OCI-LY1 (cell line): ENCODE results near the gene PITPNM3.

Experiments
- H2AFZ ChIP-seq: fragments of 200-600 bp; sonication (generic), shearing (Covaris generic); 2 replicates; pipeline ENCODE4 v1.6.0; 2014; ENCODE audit warnings: antibody characterized with exemption, mild to moderate bottlenecking, low read length
- H3F3A ChIP-seq: fragments of 200-600 bp; sonication (generic), shearing (Covaris generic); 2 replicates; pipeline ENCODE4 v1.6.0; 2014; ENCODE audit warnings: mild to moderate bottlenecking, antibody characterized with exemption, low read length, moderate library complexity; ENCODE audit not compliant: insufficient read depth
- H3K27ac ChIP-seq: fragments of 200-600 bp; sonication (generic); 2 replicates; pipeline ENCODE4 v1.5.1; 2014; ENCODE audit warnings: low read length, mixed run types, mild to moderate bottlenecking, low read depth; ENCODE audit not compliant: poor library complexity, severe bottlenecking
- H3K27me3 ChIP-seq: fragments of 200-600 bp; sonication (generic); 2 replicates; pipeline ENCODE4 v1.6.0; 2014; ENCODE audit warnings: antibody characterized with exemption, mild to moderate bottlenecking, low read length, moderate library complexity; ENCODE audit not compliant: insufficient read depth
- H3K36me3 ChIP-seq: fragments of 200-600 bp; sonication (generic); 2 replicates; pipeline ENCODE4 v1.6.1; 2014; ENCODE audit warnings: mild to moderate bottlenecking, antibody characterized with exemption, low read length, moderate library complexity, mixed read lengths; ENCODE audit not compliant: insufficient read depth
- H3K4me1 ChIP-seq: fragments of 200-600 bp; sonication (generic); 2 replicates; pipeline ENCODE4 v1.5.1; 2014; ENCODE audit warnings: mild to moderate bottlenecking, low read length, moderate library complexity; ENCODE audit not compliant: insufficient read depth, severe bottlenecking
- H3K4me2 ChIP-seq: fragments of 200-600 bp; sonication (generic), shearing (Covaris generic); 2 replicates; pipeline ENCODE4 v1.6.1; 2014; ENCODE audit warnings: low read length
- H3K4me3 ChIP-seq: fragments of 200-600 bp; sonication (generic); 2 replicates; pipeline ENCODE4 v1.5.1; 2014; ENCODE audit warnings: low read length, low read depth, mild to moderate bottlenecking, mixed read lengths; ENCODE audit not compliant: poor library complexity, severe bottlenecking
- H3K79me2 ChIP-seq: fragments of 200-600 bp; shearing (Covaris generic); 2 replicates; pipeline ENCODE4 v1.6.1; 2016; ENCODE audit warnings: mixed run types, low read length, mixed read lengths; ENCODE audit not compliant: insufficient read depth
- H3K9ac ChIP-seq: fragments of 200-600 bp; sonication (generic), shearing (Covaris generic); 2 replicates; pipeline ENCODE4 v1.6.1; 2014; ENCODE audit warnings: mild to moderate bottlenecking, low read length, mixed read lengths
- H3K9me2 ChIP-seq: fragments of 200-600 bp; sonication (generic), shearing (Covaris generic); 2 replicates; pipeline ENCODE4 v1.6.1; 2014; ENCODE audit warnings: low read depth, mild to moderate bottlenecking, low read length, mixed read lengths
- H3K9me3 ChIP-seq: fragments of 200-600 bp; shearing (Covaris generic); 2 replicates; pipeline ENCODE4 v1.6.1; 2014; ENCODE audit warnings: low read length, mixed read lengths
- H4K20me1 ChIP-seq: fragments of 200-600 bp; sonication (generic), shearing (Covaris generic); 2 replicates; pipeline ENCODE4 v1.6.0; 2016; ENCODE audit warnings: mild to moderate bottlenecking, low read length; ENCODE audit not compliant: insufficient read depth
- EZH2 ChIP-seq: fragments of 200-600 bp; sonication (generic), shearing (Covaris generic); IDR thresholded peaks from 2 replicates; pipeline ENCODE4 v1.8.0; 2017; ENCODE audit warnings: borderline replicate concordance, mixed run types, mild to moderate bottlenecking, antibody characterized with exemption, low read length, moderate library complexity, mixed read lengths
- TF ChIP-seq, protein P1 (sequence below): fragments of 200-600 bp; sonication (generic), shearing (Covaris generic); IDR thresholded peaks from 2 replicates; pipeline ENCODE4 v1.5.1; 2017; ENCODE audit warnings: mild to moderate bottlenecking, antibody characterized with exemption, low read length, moderate library complexity, mixed read lengths

PITPNM3 gene

DNA sequence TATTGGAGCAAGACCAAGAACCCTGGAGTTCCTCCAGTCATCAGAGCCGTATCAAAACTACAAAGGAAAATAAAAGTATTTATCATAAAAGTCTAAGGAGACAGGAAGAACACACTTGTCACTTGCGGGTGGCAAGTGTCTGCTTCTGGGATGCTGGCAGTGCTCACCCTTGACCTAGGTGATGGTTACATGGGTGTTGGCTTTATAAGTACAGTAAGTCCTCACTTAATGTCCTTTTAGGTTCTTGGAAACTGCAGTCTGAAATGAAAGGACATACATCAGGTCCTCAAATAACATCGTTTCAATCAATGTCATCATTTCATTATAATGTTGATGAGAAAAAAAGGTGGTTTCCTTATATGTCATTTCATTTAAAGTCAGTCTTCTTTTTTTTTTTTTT lies 118.4 kb downstream of the PITPNM3 start:
- Histone ChIP-seq H3K36me3 (no peaks in the 10 kb centered on the region), H3K79me2 (no peaks in the 10 kb centered on the region), H3K9ac (no peak overlapping the region), H3K27me3 (no peaks in the 10 kb centered on the region), H3K4me1 (no peaks in the 10 kb centered on the region), H3K9me3 (no peaks in the 10 kb centered on the region), H3K9me2 (no peaks in the 10 kb centered on the region), H2AFZ (no peak overlapping the region), H3F3A (no peaks in the 10 kb centered on the region), H3K27ac (no peak overlapping the region), H3K4me3 (no peak overlapping the region), H3K4me2 (no peak overlapping the region), H4K20me1 (no peaks in the 10 kb centered on the region)
- TF ChIP-seq EZH2: no peak
- TF ChIP-seq, protein P1, sequence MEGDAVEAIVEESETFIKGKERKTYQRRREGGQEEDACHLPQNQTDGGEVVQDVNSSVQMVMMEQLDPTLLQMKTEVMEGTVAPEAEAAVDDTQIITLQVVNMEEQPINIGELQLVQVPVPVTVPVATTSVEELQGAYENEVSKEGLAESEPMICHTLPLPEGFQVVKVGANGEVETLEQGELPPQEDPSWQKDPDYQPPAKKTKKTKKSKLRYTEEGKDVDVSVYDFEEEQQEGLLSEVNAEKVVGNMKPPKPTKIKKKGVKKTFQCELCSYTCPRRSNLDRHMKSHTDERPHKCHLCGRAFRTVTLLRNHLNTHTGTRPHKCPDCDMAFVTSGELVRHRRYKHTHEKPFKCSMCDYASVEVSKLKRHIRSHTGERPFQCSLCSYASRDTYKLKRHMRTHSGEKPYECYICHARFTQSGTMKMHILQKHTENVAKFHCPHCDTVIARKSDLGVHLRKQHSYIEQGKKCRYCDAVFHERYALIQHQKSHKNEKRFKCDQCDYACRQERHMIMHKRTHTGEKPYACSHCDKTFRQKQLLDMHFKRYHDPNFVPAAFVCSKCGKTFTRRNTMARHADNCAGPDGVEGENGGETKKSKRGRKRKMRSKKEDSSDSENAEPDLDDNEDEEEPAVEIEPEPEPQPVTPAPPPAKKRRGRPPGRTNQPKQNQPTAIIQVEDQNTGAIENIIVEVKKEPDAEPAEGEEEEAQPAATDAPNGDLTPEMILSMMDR: no peak

DNA sequence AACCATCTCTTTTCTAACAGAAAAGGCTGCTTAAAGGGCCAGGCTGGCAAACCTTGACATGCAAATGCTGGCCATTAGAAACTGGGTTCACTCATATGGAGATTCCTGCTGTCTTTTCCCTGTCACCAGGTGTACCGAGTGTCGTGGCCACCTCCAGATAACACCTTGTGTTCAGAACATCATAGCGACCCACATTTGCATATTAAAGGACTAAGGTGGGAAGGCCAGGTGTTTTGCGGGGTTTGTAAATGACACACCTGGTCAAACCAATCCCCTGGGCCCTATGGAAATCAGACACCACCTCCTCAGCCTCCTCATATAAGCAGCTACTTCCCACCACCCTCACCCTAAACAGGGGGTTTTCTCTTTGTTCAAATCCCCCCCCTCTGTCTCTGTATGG lies 118.9 kb downstream of the PITPNM3 start:
- Histone ChIP-seq H3K4me3 (no peak overlapping the region), H3K4me1 (no peaks in the 10 kb centered on the region), H3K79me2 (no peaks in the 10 kb centered on the region), H3K27ac (no peak overlapping the region), H3K9ac (no peak overlapping the region), H3K27me3 (no peaks in the 10 kb centered on the region), H3K4me2 (no peak overlapping the region), H2AFZ (no peak overlapping the region), H3K9me3 (no peaks in the 10 kb centered on the region), H3K36me3 (no peaks in the 10 kb centered on the region), H3F3A (no peaks in the 10 kb centered on the region), H4K20me1 (no peaks in the 10 kb centered on the region), H3K9me2 (no peaks in the 10 kb centered on the region)
- no peak for TF ChIP-seq EZH2
- TF ChIP-seq, protein P1: no peak

DNA sequence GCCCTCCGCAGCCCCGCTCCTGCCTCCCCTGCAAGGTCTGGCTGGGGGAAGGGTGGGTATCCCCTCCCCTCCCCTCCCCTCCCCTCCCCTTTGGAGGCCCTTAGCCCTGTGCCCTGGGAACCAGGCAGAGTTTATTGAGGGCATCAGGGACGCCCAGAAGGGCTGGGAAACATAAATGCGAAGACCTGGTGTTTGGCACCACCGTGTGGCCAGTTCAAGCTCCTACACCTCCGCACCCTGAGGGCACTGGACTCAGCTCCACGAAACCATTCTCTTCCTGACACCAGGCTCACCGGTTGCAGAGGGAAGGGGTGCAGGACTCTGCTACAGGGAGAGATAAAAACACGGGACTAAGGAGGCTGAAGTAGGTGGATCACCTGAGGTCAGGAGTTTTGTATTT lies 120.4 kb downstream of the PITPNM3 start:
- Histone ChIP-seq H3F3A (no peaks in the 10 kb centered on the region), H3K4me2 (no peak overlapping the region), H3K9me2 (no peaks in the 10 kb centered on the region), H2AFZ (no peak overlapping the region), H3K9me3 (no peaks in the 10 kb centered on the region), H4K20me1 (no peaks in the 10 kb centered on the region), H3K9ac (no peak overlapping the region), H3K4me3 (no peak overlapping the region), H3K36me3 (no peaks in the 10 kb centered on the region), H3K79me2 (no peaks in the 10 kb centered on the region), H3K27ac (no peak overlapping the region), H3K27me3 (no peaks in the 10 kb centered on the region), H3K4me1 (no peaks in the 10 kb centered on the region)
- TF ChIP-seq EZH2: no peak
- TF ChIP-seq, protein P1: peak; percentile 69
